HL-60/S4 (cell line): Measurements from ENCODE around the gene HDAC4.

Experiments used
- in situ Hi-C: fragments of 300-500 bp; cut with MboI; formaldehyde crosslinking; loops from 2 replicates; pipeline ENCODE4 v1.14.3; 2022; ENCODE audit warnings: low sequenced_read_pairs

The HDAC4 gene

DNA sequence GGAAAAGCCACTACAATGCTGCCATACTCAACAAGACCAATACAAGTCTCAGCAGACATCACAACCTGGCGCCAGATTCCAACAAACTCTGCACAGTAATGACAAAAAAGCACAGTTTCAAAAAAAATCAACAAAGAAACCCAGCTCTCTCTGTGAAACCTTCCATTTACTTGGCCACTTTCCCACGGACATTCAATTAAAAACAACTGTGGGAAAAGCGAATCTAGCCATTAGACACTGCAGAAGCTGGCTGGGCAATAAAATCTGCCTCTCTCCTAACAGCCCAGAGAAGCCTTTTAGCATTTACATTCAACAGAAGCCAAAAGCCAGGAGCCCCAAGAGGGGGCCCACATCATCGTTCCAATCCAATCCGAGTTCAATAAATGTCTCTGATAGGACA, 128.9 kb downstream of the HDAC4 start:
- in situ Hi-C loops = no loop called here

DNA sequence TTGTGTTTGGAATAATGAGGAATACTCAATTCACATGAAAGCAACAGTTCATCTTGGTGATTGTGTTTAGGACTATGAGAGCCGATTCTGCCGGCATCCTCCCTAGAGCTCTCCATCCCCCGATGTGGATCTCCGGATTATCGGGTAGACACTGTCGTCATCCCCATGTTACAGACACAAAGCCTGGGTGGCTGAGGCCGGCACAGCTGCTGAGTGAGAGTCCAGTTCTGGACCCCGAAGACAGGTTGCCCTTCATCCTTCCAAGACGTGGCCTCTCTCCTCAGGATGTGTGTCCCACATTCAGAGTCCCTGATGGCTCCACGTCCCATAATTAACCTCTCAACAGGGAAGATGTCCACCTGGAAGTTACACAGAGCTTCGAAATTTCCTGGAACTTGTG, 129.3 kb downstream of the HDAC4 start:
- in situ Hi-C loops = no loop called here

DNA sequence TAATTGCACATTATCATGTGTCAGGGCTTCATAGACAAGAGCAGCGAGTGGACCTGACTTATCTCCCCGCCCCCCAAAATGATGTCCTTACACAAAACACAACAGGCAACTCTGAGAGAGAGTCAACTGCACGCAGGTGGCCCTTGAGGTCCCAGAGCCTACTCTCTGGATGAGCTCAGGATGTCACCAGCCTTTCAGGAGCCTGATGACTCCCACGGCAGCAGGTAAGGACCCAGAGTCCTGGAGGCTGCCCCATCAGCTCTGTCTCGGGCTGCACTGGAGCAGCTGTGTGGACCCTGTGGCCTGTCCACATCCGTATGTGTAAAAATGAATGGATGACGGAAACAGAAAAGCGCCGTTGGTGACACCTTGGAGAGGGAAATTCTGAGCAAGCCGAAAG, 130.9 kb downstream of the HDAC4 start:
- in situ Hi-C loops = no loop called here

DNA sequence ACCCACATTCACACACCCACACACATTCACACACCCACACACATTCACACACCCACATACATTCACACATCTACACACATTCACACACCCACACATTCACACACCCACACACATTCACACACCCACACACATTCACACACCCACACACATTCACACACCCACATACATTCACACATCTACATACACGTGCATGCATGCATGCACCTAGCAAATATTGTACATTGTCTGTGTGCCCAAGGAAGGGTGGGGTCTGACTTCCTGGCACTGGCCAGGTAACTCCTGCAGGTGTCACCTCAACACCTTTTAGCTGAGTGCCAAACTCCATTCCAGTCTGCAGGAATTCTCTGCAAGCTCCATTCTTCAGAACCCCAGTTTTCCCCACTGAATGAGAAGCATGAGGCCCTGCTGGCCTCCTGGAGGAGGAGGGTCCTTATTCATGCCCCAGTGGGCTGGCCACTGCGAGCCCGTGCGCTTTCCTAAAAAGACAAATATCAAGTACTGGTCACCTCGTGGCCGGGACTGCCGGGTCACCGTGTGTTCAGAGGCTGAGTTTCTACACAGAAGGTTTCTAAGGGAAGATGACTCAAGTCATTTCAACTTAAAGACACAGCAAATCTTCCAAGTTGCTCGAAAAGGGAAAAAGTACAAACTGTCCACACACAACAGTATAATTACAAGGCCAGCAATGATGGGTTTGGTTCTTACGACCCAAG, 131.5 kb downstream of the HDAC4 start:
- in situ Hi-C loops = no loop called here

DNA sequence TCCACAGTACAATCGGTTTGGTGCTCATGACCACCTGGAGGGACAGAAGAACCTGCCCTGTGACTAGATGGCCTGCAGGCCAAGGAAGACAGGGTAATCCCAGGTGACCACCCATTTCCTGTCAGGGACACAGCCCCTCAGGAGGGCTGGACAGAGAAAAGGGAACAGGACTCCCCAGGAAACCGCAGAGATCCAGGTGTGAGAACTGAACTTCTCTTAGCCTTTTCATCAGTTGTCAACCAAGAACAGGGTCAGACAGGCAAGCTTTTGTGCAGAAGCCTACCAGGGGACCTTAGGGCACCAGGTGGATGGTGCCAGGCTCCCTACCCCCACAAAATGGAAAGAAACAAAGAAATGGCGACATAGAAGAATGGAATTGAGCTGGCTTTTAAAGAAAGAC, 132.3 kb downstream of the HDAC4 start:
- in situ Hi-C loops = no loop called here

DNA sequence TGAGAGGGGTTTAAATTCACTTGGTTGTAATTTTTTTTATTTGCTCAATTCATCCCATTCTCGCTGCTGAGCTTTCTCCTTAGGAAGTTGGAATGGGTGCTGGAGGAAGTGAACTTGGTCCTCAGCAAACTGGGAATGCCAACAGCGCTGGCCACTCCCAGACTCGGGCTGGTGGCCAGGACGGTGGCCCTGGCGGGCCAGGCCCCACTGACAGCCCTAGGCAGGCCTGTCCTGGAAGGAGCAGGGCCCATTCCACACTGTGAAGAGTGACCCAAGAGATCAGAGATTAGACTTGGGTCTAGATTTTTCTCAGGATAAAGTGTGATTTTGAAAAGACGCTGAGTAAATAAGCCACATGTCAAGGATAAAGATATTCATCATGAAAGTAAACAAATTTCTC, 132.7 kb downstream of the HDAC4 start:
- in situ Hi-C loops = no loop called here

DNA sequence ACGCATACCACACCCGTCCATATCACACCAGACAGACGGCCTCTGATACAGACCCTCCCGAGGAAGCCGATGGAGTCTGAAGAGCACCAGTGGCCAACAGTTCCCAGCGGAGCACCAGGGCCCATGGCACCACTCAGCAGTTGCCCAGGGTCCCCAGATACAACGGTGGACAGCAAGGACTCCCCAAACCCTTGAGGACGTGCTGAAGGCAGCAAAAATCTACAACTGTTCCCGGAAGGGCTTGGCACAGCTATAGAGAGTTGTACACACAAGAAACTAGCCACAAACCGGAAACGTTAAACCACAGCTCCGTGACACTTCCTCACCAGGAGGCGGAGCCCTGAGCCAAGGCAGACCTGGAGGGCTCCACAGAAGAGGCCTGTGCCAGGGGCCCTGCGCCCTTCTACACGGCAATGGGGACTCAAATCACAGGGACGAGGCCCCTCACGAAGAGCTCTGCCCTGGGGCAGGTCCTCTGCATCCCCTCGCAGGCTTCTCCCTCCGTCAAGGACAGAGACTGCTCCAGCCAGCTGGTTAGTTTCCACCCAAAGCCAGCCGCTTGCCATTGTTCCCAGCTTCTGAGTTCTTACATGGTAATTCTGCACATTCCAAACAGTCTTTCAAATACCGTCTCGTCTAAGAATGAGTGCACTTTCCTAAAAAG, 133.4 kb downstream of the HDAC4 start:
- in situ Hi-C loops = no loop called here

DNA sequence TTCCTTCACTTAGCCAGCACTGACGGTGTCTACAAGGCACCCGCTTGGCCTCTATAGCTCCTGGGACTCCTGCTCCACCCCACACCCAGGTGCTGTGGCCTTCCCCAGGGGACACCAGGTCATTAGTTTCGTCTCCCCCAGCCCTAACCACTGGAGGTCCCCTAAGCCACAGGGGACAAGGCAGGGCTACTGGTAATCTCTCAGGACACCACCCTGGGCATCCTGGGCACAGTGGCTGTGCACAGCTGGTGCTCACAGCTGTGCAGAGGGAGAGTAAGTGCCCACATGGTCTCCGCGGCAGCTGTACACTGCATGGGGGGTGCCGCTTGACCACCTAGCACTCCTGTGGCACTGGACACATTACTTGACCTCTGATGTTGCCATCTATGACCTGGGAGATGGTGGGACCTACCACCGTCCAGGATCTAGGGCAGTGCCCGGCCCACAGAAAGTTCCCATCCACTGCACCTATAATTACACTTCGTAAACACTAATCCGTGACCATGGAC, 134.0 kb downstream of the HDAC4 start:
- in situ Hi-C loops = no loop called here

DNA sequence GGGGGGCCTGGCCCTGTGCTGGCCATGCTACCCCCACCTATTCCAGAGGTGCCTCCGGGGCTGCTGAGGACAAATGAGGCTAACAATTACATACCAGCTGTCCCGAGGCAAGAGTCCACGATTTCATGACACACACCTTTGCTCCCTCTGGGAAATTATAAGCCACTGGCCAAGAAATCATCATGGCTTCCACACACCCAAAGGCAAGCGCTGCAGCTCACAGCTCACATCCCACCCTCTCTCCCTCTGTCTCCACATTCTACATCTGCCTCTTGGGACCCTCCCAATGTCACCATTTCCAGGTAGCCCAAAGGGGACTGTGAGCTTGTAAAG, 134.4 kb downstream of the HDAC4 start:
- in situ Hi-C loops = no loop called here

DNA sequence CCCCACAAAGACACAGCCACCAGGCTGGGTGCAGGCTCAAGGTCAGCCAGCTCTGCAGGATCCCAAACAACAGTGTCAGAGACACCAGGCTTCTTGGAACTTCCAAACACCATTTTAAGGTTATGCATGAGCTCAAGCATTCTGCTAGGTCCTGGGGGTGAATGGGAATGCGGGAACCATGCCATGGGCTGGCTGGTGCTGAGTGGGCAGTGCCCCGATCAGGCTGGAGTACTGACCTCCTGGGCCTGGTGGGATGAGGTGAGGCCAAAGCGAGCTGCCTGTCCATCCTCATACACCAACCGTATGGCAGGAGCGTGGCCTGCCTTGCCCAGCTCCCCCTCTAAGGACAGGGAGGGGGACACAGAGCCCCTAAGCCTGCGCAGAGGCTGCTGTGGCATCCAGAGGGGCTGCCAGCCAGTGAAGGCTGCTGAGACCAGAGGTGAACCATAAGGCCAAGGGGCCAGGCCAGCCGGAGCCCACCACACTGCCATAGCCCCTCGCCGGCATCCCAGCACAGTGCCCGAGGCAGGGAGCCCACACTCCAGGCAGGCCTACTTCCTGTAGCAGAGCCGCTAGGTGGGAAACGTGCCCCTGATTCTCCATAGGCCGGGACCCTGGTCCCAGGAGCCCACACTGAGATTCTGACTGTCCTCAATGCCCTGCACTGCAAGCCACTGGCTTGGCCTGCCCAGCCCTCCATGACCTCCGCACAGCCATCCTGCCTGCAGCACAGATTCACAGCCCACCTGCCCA, 135.0 kb downstream of the HDAC4 start:
- in situ Hi-C loops = no loop called here

DNA sequence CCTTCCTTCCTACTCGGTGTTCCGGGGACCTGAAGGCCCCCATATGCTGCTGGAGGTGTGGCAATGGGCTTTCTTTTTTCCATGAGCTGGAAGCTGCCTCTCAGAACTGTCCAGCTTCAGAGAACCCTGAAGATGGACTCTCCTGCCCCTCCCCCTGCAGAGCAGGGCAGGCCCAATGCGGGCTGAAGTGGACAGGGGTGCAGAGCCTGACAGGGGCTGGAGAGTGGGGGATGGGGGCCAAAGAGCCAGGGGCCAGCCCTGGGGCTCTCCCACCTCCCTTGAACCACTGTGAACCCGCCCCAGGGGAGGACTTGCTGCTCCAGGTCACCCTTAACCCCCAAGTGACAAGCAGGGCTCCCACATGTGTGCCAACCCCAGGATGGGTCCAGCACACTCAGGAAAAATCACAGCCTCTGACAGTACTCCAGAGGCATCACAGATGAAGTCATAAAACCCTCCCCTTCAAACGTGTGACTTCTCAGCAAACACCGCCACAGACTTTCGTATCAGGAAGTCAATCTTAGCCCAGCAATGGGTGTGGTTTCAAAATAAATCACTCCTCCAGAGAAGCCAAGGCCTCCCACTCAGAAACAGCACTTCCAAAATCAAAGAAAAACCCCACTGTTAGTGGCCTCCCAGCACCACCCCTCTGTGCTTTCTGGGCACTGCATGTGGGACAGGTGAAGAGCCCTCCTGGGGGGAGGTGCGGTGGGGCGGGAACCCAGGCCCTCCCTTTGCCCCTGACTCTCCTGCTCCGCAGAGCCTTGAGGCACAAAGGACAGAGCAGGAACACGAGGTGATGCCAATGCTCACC, 135.8 kb downstream of the HDAC4 start:
- in situ Hi-C loops = no loop called here

DNA sequence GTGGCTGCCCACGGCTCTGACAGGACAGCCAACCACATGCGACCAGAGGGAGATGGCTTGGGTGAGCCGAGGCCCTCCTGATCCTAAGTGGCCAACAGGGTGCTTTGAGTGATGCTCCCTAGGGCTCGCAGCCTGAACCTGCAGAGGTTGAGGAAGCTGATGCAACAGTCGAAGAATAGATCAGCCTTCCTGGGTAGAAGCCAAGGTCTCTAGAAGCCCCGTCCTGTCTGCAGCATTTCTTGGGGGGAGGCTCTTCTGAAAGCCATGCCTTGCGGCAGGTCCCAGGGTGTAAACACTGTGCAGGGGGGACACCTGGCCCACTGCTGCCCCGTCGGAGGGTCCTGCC, 136.4 kb downstream of the HDAC4 start:
- in situ Hi-C loops = no loop called here

DNA sequence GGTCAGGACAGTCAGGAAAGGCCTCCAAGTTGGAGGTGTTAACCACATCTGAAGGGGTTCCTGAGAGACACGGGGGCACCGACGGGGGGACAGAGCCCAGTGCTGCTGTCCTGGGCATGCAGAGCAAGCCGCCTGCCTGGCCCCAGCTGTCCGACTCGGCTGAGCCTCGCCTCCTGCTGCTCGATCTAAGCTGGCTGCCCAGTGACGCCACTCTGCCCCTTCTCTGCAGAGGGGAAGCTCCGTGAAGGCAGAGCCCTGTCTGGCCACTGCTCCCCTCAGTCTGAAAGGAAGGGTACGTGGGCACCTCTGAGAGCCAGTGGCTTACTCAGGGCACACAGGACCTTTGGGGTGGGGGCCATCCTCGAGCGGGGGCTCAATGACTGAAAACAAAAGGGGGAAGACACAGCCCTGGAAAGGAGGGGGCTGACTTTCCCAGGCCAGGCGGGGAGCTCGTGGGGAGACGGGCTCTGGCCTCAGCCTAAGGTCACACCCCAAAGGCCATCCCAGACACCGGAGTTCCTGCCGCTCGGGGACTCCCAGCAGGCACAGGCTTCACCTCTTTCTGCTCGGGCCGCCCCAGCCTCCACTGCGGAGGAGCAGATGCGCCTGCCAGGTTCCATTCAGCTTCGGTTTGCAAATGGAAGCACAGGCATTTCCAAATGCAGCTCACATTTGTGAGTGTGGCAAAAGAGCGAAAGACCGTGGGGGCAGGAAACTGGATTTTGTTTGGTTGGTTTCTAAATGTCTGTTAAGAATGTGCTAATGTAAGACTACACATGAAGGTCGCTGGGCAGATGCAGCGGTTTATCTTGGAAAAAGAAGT, 136.9 kb downstream of the HDAC4 start:
- in situ Hi-C loops = no loop called here

DNA sequence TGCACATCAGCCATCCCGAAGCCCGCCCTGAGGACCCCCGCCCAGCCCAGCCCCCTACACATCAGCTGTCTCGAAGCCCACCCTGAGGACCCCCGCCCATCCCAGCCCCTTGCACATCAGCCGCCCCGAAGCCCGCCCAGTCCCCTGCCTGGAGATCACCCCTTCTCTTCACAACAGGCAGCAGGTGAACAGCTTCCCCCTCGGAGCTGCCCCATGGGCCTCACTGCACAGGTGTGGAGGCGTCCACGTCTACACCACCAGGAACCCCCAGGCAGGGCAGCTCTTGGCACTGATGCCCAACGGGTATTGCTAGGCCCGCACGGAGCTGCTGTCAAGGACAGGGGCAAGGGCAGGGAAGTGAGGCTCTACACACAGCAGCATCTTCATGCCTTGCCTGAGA, 137.6 kb downstream of the HDAC4 start:
- in situ Hi-C loops = no loop called here

DNA sequence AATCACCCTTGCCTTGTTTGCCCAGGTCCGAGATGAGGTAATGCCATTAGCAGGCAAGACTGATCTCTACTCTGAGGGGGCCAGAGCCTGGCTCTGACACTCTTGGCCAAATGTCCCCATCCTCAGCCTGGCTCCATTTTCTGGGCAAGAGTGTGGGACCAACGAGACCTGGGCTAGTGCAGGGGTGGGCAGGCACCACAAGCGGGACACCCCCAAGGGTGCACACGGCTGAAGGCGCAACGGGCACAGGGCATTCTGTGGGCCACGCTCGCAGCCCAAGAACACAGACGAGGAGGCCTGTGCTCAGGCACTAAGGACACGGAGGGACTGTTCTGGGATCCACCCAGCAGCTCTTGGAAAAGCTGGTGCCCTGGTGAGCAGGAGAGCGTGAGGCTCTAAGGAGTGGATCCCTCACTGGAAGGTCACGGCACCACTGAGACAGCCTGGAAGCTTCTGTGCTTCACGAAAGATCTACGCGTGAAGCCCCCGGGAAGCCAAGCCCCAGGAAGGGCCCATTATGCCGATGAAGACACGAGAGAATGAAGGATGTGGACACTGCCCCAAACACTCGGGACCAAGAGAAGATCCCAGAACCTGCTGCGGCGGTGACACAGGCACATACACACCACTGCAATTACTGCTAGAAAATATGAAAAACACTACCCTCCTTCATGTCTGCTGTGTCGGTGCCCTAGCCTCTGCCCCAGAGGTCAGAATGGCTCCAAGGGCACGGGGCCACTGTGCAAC, 138.2 kb downstream of the HDAC4 start:
- in situ Hi-C loops = no loop called here

DNA sequence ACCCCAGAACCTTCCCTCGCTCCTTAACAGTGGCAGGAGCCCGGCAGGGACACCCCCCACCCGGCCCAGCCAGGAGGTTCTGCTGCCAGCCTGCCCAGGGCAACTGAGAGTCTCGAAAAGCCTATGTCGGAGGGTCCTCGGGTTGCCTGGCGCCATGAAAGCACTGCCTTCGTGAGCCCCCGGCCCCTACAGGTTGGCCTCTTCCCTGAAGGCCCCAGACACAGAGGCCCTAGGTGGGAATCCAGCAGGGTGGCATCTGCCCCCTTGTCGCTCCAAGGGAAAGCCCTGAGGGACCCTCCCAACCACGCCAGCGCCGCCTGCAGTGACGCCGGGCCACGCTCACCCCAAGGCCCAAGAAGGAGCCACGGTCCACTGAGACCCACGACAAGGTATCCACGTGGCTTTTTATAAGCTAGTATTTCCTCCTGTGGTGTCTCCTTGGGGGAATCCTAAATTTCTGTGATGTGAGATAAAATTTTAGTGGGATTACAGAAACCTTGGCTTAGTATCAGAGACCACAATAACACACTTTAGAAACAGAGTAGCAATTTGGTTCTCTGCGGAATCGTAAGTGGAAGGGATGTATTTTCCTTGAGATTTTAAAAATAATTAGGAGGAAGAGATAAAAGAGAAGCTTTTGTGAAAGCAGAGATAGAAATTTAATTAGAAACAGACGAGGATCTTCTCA, 138.9 kb downstream of the HDAC4 start:
- in situ Hi-C loops = no loop called here

DNA sequence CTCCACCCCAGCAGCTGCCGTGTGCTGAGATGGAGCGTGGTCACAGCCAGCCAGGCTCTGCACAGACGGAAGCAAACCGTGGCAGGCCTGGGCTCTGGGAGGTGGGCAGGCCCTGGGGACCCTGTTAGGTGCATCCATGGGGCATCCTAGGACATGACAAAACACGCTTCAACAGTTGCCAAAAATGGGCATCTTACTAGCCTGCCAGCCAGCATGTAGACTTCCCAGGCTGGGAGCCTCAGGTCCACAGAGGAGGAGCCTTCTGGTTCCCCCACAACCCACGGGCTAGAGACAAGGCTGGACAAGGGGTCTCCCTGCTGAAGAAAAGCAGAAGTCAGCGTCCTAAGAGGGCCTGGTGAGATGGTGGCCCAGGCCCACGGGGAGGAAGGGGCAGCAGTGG, 139.5 kb downstream of the HDAC4 start:
- in situ Hi-C loops = no loop called here

DNA sequence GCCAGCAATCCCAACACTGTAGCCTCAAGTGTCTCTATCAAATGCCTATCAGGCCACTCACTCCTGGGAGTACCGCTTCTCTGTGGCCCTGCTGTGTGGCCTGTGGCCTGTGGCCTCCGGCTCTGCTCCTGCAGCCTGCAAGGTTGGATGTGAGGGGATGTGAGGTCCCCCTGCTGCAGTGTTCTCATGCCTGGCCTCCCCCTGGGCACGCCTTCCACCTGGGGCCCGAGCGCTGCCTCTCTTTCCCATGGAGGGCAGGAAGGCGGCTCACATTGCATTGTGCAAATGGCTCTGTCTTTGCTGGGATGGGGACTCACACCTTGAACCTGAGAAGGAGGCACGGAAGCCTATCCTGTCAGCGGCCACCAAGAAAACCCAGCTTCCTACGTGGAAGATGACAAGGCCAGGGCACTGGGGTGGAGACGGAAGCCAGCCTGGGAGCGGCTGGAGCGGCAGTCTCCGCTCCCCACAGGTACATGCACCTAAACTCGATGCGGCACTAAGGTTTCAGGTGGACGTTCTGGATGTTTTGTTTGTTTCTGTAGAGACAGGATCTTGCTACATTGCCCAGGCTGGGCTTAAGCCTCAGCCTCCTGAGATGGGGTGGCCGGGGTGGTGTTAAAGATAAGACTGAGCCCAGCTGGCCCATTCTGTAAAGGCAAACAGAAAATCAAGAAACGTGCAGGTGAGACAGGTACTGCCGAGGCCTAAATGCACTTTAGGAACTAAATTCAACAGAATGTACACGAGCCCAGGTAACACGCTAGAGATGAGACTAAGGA, 140.1 kb downstream of the HDAC4 start:
- in situ Hi-C loops = no loop called here
